Mesenchymal stem cell (in vitro differentiated cells and primary cell): ENCODE results near the gene ROPN1.

Experiments
- DNase-seq: peaks from one replicate; pipeline ENCODE4 v3.0.0-alpha.2; 2013
- H2AFZ ChIP-seq: one replicate; pipeline ENCODE4 v1.6.1; 2013; ENCODE audit warnings: low read depth, mild to moderate bottlenecking, control low read depth, inconsistent platforms, low read length, moderate library complexity
- H2AK5ac ChIP-seq: 2 replicates; pipeline ENCODE4 v1.6.1; 2013; ENCODE audit warnings: low read length, moderate library complexity, mild to moderate bottlenecking, inconsistent platforms; ENCODE audit not compliant: severe bottlenecking
- H2BK120ac ChIP-seq: one replicate; pipeline ENCODE4 v1.6.1; 2013; ENCODE audit warnings: low read depth, mild to moderate bottlenecking, inconsistent platforms, low read length, moderate library complexity
- H2BK12ac ChIP-seq, 2 experiments: one replicate each; pipeline ENCODE4 v1.6.1; 2013; ENCODE audit warnings: inconsistent platforms in 2 of 2, low read length in 2 of 2, mild to moderate bottlenecking in 2 of 2, moderate library complexity in 2 of 2, control low read depth in 1 of 2
- H2BK15ac ChIP-seq: one replicate; pipeline ENCODE4 v1.6.1; 2013; ENCODE audit warnings: mild to moderate bottlenecking, low read depth, inconsistent platforms; ENCODE audit not compliant: poor library complexity, severe bottlenecking
- H2BK5ac ChIP-seq: 2 replicates; pipeline ENCODE4 v1.6.1; 2013; ENCODE audit warnings: low read depth, mild to moderate bottlenecking, low read length, control low read depth, inconsistent platforms; ENCODE audit not compliant: poor library complexity, severe bottlenecking
- H3K14ac ChIP-seq, 2 experiments: one replicate each; pipeline ENCODE4 v1.6.1; 2013; ENCODE audit warnings: inconsistent platforms in 2 of 2, low read length in 2 of 2, control low read depth in 1 of 2, mild to moderate bottlenecking in 1 of 2, moderate library complexity in 1 of 2
- H3K18ac ChIP-seq, 2 experiments: one replicate each; pipeline ENCODE4 v1.6.1; 2013; ENCODE audit warnings: inconsistent platforms in 2 of 2, low read length in 2 of 2, control low read depth in 1 of 2, low read depth in 1 of 2, mild to moderate bottlenecking in 1 of 2
- H3K23ac ChIP-seq, 2 experiments: one replicate each; pipeline ENCODE4 v1.6.1; 2013; ENCODE audit warnings: inconsistent platforms in 2 of 2, low read length in 2 of 2, mild to moderate bottlenecking in 2 of 2, moderate library complexity in 2 of 2, control low read depth in 1 of 2
- H3K27ac ChIP-seq: 2 replicates; pipeline ENCODE4 v1.5.1; 2013; ENCODE audit warnings: mild to moderate bottlenecking, moderate library complexity, low read length, control low read depth, inconsistent platforms; ENCODE audit not compliant: poor library complexity, severe bottlenecking
- H3K27me3 ChIP-seq, 2 experiments: 2 replicates each; pipeline versions ENCODE4 v1.6.1 to v1.7.0; 2013; ENCODE audit warnings: low read length in 2 of 2, mild to moderate bottlenecking in 2 of 2, moderate library complexity in 2 of 2, control low read depth in 1 of 2, inconsistent platforms in 1 of 2; ENCODE audit not compliant: control insufficient read depth in 1 of 2, insufficient read depth in 1 of 2
- H3K36me3 ChIP-seq, 2 experiments: 2 replicates each; pipeline versions ENCODE4 v1.6.1 to v1.7.0; 2013; ENCODE audit warnings: low read length in 2 of 2, control low read depth in 1 of 2, inconsistent platforms in 1 of 2, low read depth in 1 of 2, mild to moderate bottlenecking in 1 of 2; ENCODE audit not compliant: insufficient read depth in 2 of 2, control insufficient read depth in 1 of 2
- H3K4ac ChIP-seq, 2 experiments: one replicate each; pipeline ENCODE4 v1.6.1; 2013; ENCODE audit warnings: inconsistent platforms in 2 of 2, low read length in 2 of 2, mild to moderate bottlenecking in 2 of 2, moderate library complexity in 2 of 2, control low read depth in 1 of 2, low read depth in 1 of 2
- H3K4me1 ChIP-seq: 2 replicates; pipeline ENCODE4 v1.6.1; 2013; ENCODE audit warnings: low read depth, low read length, control low read depth; ENCODE audit not compliant: control insufficient read depth, insufficient read depth
- H3K4me2 ChIP-seq: 2 replicates; pipeline ENCODE4 v1.6.1; 2013; ENCODE audit warnings: low read length, mild to moderate bottlenecking, inconsistent platforms; ENCODE audit not compliant: poor library complexity, severe bottlenecking
- H3K4me3 ChIP-seq, 2 experiments: 2 replicates each; pipeline versions ENCODE4 v1.5.1 to v1.7.0; 2013; ENCODE audit warnings: low read length in 2 of 2, mild to moderate bottlenecking in 2 of 2, control low read depth in 1 of 2, low read depth in 1 of 2; ENCODE audit not compliant: insufficient read depth in 1 of 2
- H3K79me1 ChIP-seq: replicated peaks from 2 replicates; pipeline ENCODE4 v1.6.1; 2013; ENCODE audit warnings: mild to moderate bottlenecking, control low read depth, low read length, inconsistent platforms; ENCODE audit not compliant: poor library complexity, severe bottlenecking
- H3K9ac ChIP-seq: 2 replicates; pipeline ENCODE4 v1.7.0; 2013; ENCODE audit warnings: mild to moderate bottlenecking, low read length, moderate library complexity
- H3K9me3 ChIP-seq: 2 replicates; pipeline ENCODE4 v1.7.0; 2013; ENCODE audit warnings: mild to moderate bottlenecking, low read length; ENCODE audit not compliant: control insufficient read depth
- H4K8ac ChIP-seq: one replicate; pipeline ENCODE4 v1.6.1; 2013; ENCODE audit warnings: inconsistent platforms, mild to moderate bottlenecking, low read length, moderate library complexity
- H4K91ac ChIP-seq: one replicate; pipeline ENCODE4 v1.6.1; 2013; ENCODE audit warnings: mild to moderate bottlenecking, low read length, inconsistent platforms
- WGBS: methylation state at CpG from one replicate; pipeline ENCODE4 v1.1.7; 2013; ENCODE audit warnings: mixed read lengths; 5-methylcytosine and 5-hydroxymethylcytosine counted together

Gene ROPN1

DNA sequence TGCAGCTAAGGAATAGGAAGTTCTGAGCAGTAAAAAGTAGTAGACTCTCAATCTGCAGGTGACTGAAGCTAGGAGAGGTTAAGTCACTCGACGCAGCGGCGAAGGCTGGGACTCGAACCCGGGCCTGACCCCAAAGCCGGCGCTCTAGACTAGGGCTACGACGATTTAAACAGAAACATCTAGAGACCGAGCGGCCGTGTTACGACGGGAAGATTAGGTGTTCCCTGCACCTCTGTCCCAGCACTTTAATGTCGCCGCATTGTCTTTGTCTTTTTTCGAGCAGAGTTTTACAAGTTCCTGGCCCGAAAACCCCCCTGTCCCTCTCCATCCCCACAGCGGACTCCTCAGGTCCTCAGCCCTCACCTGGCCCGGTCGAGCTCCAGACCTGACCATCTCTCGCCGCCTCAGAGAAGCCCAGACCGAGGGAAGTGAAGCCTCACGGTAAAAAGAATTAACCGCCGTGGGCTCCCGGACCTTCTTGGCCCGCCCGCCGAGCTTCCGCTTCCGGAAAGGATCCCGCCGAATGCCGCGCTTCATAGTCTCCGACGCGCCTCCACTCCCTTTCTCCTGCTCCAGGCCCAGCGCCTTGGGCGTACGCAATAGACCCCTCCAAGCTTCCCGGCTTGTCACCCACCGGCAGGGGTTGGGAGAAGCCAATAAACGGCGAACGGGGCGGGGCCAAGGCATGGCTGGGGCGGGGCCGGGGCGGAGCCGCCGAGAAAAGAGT, 31.0 kb downstream of the ROPN1 start, which contains the start of gene CCDC14:
CCDC14 (minus strand) TSS at position 449 of the 727 bp plus-strand sequence; CDS start at position 393, 56 bp downstream.
- H3K79me1 ChIP-seq, result no peaks in the 10 kb centered on the region
- peak; percentile 98 for DNase-seq
- peak within 1 kb of the TSS; percentile 13 to 87 for H3K18ac ChIP-seq
- peak within 1 kb of the TSS; percentile 95 for H3K27ac ChIP-seq
- H3K27me3 ChIP-seq, result peaks cover 0 to 4% of the 10 kb centered on the region in 2 experiments
- peak within 1 kb of the TSS; percentile 98 for H4K8ac ChIP-seq
- peak within 1 kb of the TSS; percentile 54 for H2AFZ ChIP-seq
- no peak within 1 kb of the TSS for H3K23ac ChIP-seq
- H2BK5ac ChIP-seq, result peak within 1 kb of the TSS; percentile 86
- under 1% methylated on average over 55 of the region's 55 CpGs for WGBS
- peak within 1 kb of the TSS; percentile 99 for H3K9ac ChIP-seq
- H3K4me3 ChIP-seq, result peak within 1 kb of the TSS; percentile 84 to 98
- H2BK15ac ChIP-seq, result peak within 1 kb of the TSS; percentile 83
- H2BK120ac ChIP-seq, result peak within 1 kb of the TSS; percentile 8
- H3K4ac ChIP-seq, result peak within 1 kb of the TSS; percentile 22 to 64
- H3K4me1 ChIP-seq, result peaks cover 2% of the 10 kb centered on the region
- H2AK5ac ChIP-seq, result no peak within 1 kb of the TSS
- peak within 1 kb of the TSS; percentile 93 for H3K4me2 ChIP-seq
- no peak within 1 kb of the TSS for H2BK12ac ChIP-seq
- peaks cover 0 to 3% of the 10 kb centered on the region in 2 experiments for H3K36me3 ChIP-seq
- H4K91ac ChIP-seq, result peak within 1 kb of the TSS; percentile 97
- H3K14ac ChIP-seq, result no peak within 1 kb of the TSS
- no peaks in the 10 kb centered on the region for H3K9me3 ChIP-seq

DNA sequence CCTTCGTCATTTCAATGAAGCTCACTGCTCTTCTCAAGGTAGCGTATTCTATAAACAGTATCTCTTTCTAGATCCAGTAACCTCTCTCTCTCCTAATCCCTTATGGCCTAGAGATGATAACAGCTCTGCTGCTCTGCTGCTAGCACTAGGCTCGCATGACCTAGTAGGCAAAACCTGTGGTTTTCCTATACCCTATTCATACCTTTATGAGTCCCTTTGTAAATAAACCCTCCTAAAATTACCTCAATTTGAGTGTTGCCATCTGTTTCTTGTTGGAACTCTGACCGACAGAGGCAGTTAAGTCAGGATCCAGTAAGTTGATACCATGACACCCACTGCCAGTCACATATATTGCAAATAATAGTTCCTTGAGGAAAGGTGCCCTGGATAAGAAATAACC, 38.2 kb downstream of the ROPN1 start:
- Histone ChIP-seq H4K8ac (no peak overlapping the region), H3K4me3 (no peak overlapping the region), H3K18ac (no peak overlapping the region), H3K4me1 (no peaks in the 10 kb centered on the region), H3K36me3 (peaks cover 3 to 45% of the 10 kb centered on the region in 2 experiments), H2BK12ac (no peak overlapping the region), H2BK120ac (no peak overlapping the region), H2BK15ac (no peak overlapping the region), H3K14ac (no peak overlapping the region), H3K23ac (no peak overlapping the region), H3K27ac (no peak overlapping the region), H2AFZ (no peak overlapping the region), H3K4me2 (no peak overlapping the region), H3K4ac (no peak overlapping the region), H3K27me3 (no peaks in the 10 kb centered on the region), H3K9me3 (no peaks in the 10 kb centered on the region), H3K79me1 (peaks cover 13% of the 10 kb centered on the region), H2BK5ac (no peak overlapping the region), H2AK5ac (no peak overlapping the region), H3K9ac (no peak overlapping the region), H4K91ac (no peak overlapping the region)
- WGBS, result 92% methylated on average over 4 of the region's 4 CpGs
- DNase-seq, result no peak

DNA sequence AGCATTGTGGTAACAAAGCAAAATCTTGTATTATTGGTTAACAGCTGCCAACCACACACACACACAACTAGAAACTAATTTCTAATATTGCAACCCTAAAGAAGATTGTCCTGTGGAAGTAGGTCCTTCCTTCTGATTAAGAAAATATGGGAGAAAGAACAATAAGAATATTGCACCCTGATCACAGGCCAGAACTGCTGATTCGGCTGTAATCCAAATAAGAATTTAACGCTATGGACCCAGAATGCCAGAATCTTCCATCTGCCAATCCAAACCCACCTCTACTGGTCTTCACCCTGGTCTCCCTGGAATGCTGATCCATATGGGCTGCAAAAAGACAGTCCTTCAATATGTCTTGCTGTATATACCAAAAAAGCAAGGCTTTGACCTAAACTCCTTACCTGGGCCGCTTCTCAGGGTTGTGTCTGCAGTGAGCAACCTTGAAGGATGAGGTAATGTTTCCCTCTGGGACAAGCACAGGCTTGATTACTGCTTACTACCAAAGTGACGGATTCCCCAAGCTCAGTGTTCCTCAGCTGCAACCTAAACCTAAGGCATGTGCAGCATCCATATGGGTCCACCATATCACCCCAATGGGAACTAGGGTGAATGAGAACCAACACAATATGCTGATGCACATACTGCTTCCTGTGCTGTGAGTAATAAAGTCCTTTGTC, 38.9 kb downstream of the ROPN1 start:
- no peaks in the 10 kb centered on the region for H3K4me1 ChIP-seq
- H3K79me1 ChIP-seq, result peaks cover 14% of the 10 kb centered on the region
- no peak overlapping the region for H2BK15ac ChIP-seq
- H4K8ac ChIP-seq, result no peak overlapping the region
- H3K14ac ChIP-seq, result no peak overlapping the region
- H2AK5ac ChIP-seq, result no peak overlapping the region
- no peak overlapping the region for H4K91ac ChIP-seq
- 96% methylated on average over 4 of the region's 4 CpGs for WGBS
- H3K9ac ChIP-seq, result no peak overlapping the region
- H2AFZ ChIP-seq, result no peak overlapping the region
- no peak overlapping the region for H2BK120ac ChIP-seq
- no peak overlapping the region for H3K23ac ChIP-seq
- H3K36me3 ChIP-seq, result peaks cover 3 to 49% of the 10 kb centered on the region in 2 experiments
- no peaks in the 10 kb centered on the region for H3K9me3 ChIP-seq
- no peak overlapping the region for H3K27ac ChIP-seq
- no peaks in the 10 kb centered on the region for H3K27me3 ChIP-seq
- no peak overlapping the region for H3K18ac ChIP-seq
- H3K4ac ChIP-seq, result no peak overlapping the region
- no peak overlapping the region for H2BK5ac ChIP-seq
- H2BK12ac ChIP-seq, result no peak overlapping the region
- H3K4me3 ChIP-seq, result no peak overlapping the region
- no peak for DNase-seq
- H3K4me2 ChIP-seq, result no peak overlapping the region
